ENCODE data around the gene SYNDIG1L. TPM values are rescaled to one million over a fixed set of nuclear protein-coding genes. Genes with fewer than 3 reads are reported as not detected.
A peak's percentile ranks its signal among the peaks of the same experiment; 100 is the strongest.

The SYNDIG1L gene
- polyA plus RNA-seq, 1 donor (not counting 4 experiments of a cell fraction or from before 2014, with no cell fraction given) = not detected

DNA sequence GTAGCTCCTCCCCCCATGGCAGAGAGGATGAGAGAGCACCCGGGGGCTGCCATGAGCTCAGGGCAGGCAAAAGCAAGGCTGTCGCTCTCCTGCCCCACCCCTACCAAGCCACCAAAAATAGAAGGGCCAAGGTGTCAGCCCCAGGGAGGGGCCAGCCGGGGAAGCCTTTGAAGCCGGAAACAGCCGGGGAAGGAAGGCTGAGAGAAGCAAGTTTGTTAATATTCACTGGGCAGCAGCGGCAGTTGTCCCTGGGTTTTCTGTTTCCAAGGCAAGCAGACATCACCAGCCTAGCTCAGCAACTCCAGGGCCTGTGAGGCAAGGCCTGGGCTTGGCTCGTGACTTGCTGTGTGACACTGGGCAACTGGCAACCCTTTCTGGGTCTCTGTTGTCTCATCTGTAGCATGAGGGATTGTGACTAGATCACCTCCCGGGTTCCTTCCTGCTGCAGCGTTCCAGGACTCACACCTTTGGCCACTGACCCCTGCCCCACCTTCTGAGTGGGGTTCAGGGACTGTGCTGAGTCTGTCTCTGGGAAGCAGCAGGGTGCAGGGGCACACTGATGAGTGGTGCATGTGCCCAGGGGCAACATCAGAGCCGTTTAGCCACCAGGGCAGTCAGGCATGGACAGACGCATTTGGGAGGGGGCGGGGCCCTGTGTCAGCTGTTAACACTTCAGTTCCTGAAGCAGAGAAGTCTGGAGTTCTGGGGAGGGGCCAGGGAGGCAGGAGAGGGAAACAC lies 24.3 kb downstream of the SYNDIG1L start:
- Histone ChIP-seq H3K9me3 (ENCODE audit: control insufficient read depth, low read depth, low read length) (no peaks in the 10 kb centered on the region), H2AFZ (ENCODE audit: control insufficient read depth, low read length) (peak overlapping the region; percentile 66), H3K4me2 (ENCODE audit: control insufficient read depth, extremely low read depth, insufficient read depth, low read depth, low read length) (peak overlapping the region; percentile 46), H3K27ac (ENCODE audit: control insufficient read depth, insufficient read depth, low read length) (no peak overlapping the region), H3K36me3 (ENCODE audit: control insufficient read depth in 2 of 2, extremely low read depth in 1 of 2, insufficient read depth in 2 of 2, low read length in 2 of 2) (no peaks in the 10 kb centered on the region), H3K4me1 (ENCODE audit: control insufficient read depth, extremely low read depth, insufficient read depth, low read length) (peaks cover 9% of the 10 kb centered on the region), H3K4me3 (ENCODE audit: control insufficient read depth in 2 of 3, extremely low read depth in 1 of 3, insufficient read depth in 2 of 3, low read depth in 1 of 3, low read length in 3 of 3) (no peak overlapping the region), H3K27me3 (ENCODE audit: control insufficient read depth, extremely low read depth, insufficient read depth, low read length) (peaks cover 40% of the 10 kb centered on the region), H4K20me1 (ENCODE audit: control insufficient read depth, extremely low read depth, insufficient read depth, low read length) (no peaks in the 10 kb centered on the region), H3K9me1 (ENCODE audit: control insufficient read depth, extremely low read depth, insufficient read depth, low read length) (no peaks in the 10 kb centered on the region), H3K79me2 (ENCODE audit: control insufficient read depth, insufficient read depth, low read length) (no peaks in the 10 kb centered on the region), H3K9ac (ENCODE audit: control insufficient read depth, extremely low read depth, insufficient read depth, low read length) (no peak overlapping the region)
- FAIRE-seq (no peak), DNase-seq (ENCODE audit: low read depth, low spot score) (no peak)
- TF ChIP-seq, protein P1, sequence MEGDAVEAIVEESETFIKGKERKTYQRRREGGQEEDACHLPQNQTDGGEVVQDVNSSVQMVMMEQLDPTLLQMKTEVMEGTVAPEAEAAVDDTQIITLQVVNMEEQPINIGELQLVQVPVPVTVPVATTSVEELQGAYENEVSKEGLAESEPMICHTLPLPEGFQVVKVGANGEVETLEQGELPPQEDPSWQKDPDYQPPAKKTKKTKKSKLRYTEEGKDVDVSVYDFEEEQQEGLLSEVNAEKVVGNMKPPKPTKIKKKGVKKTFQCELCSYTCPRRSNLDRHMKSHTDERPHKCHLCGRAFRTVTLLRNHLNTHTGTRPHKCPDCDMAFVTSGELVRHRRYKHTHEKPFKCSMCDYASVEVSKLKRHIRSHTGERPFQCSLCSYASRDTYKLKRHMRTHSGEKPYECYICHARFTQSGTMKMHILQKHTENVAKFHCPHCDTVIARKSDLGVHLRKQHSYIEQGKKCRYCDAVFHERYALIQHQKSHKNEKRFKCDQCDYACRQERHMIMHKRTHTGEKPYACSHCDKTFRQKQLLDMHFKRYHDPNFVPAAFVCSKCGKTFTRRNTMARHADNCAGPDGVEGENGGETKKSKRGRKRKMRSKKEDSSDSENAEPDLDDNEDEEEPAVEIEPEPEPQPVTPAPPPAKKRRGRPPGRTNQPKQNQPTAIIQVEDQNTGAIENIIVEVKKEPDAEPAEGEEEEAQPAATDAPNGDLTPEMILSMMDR (optimal IDR thresholded peaks at IDR 0.05 in 1 of 3, IDR thresholded peaks at IDR 0.05 in 1 of 3, conservative IDR thresholded peaks at IDR 0.05 in 1 of 3; ENCODE audit: extremely low read depth in 1 of 3, insufficient read depth in 2 of 3, low read length in 3 of 3) = no peak
- TF ChIP-seq EZH2 (IDR thresholded peaks at IDR 0.05; ENCODE audit: low read length) = no peak
- dilution Hi-C loops (cut with MboI; ENCODE audit: extremely low pct_ligation_motif_present, low sequenced_read_pairs) = no loop called here

DNA sequence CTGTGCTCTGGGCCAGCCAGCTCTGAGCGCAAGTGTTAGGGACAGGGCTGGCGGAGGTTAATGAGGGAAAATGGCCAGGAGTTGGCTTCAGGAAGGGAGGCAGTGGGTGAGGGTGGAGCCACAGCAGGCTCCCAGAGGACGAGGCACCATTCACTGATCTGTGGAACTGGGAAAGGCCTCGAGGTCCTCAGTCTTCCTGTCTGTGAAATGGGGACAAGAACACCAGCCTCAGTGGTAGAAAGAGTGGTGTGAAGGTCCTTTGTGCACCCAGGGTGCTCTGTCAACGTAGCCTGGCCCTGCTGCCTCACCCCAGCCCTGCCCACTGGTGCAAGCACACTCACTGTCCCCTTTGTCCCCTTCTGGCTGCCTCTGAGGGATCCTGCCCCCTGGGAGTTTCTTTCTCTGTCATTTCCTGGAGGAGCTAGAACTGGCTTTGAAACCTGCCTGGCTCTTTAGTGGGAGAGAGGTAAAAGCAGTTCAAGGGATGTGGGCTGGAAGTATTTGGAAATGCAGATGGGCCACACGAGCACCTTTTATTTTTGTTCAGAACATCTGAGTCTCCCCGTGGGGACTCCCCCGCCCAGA lies 25.0 kb downstream of the SYNDIG1L start:
- H3K79me2 ChIP-seq (ENCODE audit: control insufficient read depth, insufficient read depth, low read length) = no peaks in the 10 kb centered on the region
- H2AFZ ChIP-seq (ENCODE audit: control insufficient read depth, low read length) = no peak overlapping the region
- no peaks in the 10 kb centered on the region for H3K9me3 ChIP-seq (ENCODE audit: control insufficient read depth, low read depth, low read length)
- dilution Hi-C loops (cut with MboI; ENCODE audit: extremely low pct_ligation_motif_present, low sequenced_read_pairs) = no loop called here
- DNase-seq (ENCODE audit: low read depth, low spot score) (no peak), FAIRE-seq (no peak)
- no peak for TF ChIP-seq EZH2 (IDR thresholded peaks at IDR 0.05; ENCODE audit: low read length)
- TF ChIP-seq, protein P1 (optimal IDR thresholded peaks at IDR 0.05 in 1 of 3, IDR thresholded peaks at IDR 0.05 in 1 of 3, conservative IDR thresholded peaks at IDR 0.05 in 1 of 3; ENCODE audit: extremely low read depth in 1 of 3, insufficient read depth in 2 of 3, low read length in 3 of 3) = no peak
- H3K4me3 ChIP-seq (ENCODE audit: control insufficient read depth in 2 of 3, extremely low read depth in 1 of 3, insufficient read depth in 2 of 3, low read depth in 1 of 3, low read length in 3 of 3) = no peak overlapping the region
- peaks cover 9% of the 10 kb centered on the region for H3K4me1 ChIP-seq (ENCODE audit: control insufficient read depth, extremely low read depth, insufficient read depth, low read length)
- no peaks in the 10 kb centered on the region for H4K20me1 ChIP-seq (ENCODE audit: control insufficient read depth, extremely low read depth, insufficient read depth, low read length)
- H3K4me2 ChIP-seq (ENCODE audit: control insufficient read depth, extremely low read depth, insufficient read depth, low read depth, low read length) = peak overlapping the region; percentile 46
- peaks cover 44% of the 10 kb centered on the region for H3K27me3 ChIP-seq (ENCODE audit: control insufficient read depth, extremely low read depth, insufficient read depth, low read length)
- no peaks in the 10 kb centered on the region for H3K9me1 ChIP-seq (ENCODE audit: control insufficient read depth, extremely low read depth, insufficient read depth, low read length)
- H3K36me3 ChIP-seq (ENCODE audit: control insufficient read depth in 2 of 2, extremely low read depth in 1 of 2, insufficient read depth in 2 of 2, low read length in 2 of 2) = no peaks in the 10 kb centered on the region
- no peak overlapping the region for H3K9ac ChIP-seq (ENCODE audit: control insufficient read depth, extremely low read depth, insufficient read depth, low read length)
- H3K27ac ChIP-seq (ENCODE audit: control insufficient read depth, insufficient read depth, low read length) = no peak overlapping the region
